ENCODE data around the gene SLC9A9.
"Not testable (repeated sequence)": the region's sequence is repeated elsewhere in the genome, so short reads cannot be mapped to it uniquely, and the experiment has no call there.

Gene SLC9A9

DNA sequence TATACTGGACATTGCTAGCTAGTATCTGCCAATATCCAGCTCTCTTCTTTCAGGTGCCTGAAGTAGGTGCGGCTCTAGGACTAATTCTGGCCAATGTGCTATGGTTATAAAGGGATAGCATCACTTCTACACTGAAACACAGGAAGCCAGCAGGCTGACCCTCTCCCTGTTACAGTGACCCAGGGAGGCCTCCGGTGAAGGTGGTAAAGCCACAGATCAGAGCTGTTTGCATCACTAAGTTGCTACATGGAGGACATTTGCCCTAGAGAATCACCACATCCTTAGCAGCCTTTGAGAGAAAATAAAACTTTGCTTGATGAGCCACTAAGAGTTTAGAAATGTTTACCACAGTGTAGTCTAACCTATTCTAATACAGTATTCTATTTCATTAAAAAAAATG, 567.3 kb downstream of the SLC9A9 start:
- no peak for DNase-seq (ENCODE audit: low read depth)

DNA sequence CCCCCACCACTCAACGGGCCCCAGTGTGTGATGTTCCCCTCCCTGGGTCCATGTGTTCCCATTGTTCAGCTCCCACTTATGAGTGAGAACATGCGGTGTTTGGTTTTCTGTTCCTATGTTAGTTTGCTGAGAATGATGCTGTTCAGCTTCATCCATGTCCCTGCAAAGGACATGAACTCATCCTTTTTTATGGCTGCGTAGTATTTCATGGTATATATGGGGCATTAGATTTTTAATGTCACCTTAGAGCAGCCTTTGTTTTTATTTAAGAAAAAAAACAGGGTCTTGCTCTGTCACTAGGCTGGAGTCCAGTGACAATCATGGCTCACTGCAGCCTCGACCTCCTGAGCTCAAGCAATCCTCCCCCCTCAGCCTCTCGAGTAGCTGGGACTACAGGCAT, 568.7 kb downstream of the SLC9A9 start:
- DNase-seq (ENCODE audit: low read depth): not testable (repeated sequence)

DNA sequence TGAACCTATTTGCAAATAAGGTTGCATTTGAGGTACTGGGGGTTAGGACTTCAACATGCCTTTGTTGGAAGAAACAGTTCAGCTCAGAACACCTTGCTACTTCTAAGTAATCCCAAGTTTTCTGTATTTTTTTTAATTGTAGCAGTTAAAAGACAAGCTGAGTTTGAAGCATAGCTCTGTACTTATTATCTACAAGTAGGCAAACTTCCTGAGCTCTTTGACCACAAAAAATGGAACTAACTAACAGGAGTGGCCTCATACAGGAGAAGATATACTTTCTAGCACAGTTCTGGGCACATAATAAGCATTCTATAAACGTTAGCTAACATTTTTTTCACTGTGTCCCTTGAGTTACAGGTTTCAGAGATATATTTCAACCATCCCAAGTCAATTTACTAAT, 569.5 kb downstream of the SLC9A9 start:
- DNase-seq (ENCODE audit: low read depth): no peak

DNA sequence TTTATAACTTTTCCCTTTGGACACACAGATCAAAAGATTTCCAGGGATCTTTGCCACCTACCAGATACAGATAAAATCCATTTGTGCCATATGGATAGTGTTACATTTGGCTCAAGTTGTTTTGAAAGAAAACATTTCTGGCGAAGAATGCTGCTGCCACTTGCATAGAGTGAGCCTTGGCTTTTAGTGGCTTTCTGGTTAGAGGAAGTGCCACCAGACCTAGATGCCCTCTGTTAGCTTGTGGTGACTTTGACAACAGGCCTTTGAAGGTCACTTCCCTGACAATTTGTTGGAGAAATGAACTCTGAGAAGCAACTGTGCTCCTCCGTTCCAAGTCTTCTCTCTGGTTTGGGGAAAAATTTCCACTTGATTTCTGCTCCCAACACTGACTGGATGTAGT, 570.7 kb downstream of the SLC9A9 start:
- DNase-seq (ENCODE audit: low read depth): no peak

- no peak for DNase-seq (ENCODE audit: low read depth)
Measured at GRCh38 chr3:143276592-143276991, 571.7 kb downstream of the SLC9A9 start.

GRCh38 chr3:143273975-143274690, 574.1 kb downstream of the SLC9A9 start:
- DNase-seq (ENCODE audit: low read depth): no peak

- no peak for DNase-seq (ENCODE audit: low read depth)
Measured at GRCh38 chr3:143271136-143271535, 577.1 kb downstream of the SLC9A9 start.

DNA sequence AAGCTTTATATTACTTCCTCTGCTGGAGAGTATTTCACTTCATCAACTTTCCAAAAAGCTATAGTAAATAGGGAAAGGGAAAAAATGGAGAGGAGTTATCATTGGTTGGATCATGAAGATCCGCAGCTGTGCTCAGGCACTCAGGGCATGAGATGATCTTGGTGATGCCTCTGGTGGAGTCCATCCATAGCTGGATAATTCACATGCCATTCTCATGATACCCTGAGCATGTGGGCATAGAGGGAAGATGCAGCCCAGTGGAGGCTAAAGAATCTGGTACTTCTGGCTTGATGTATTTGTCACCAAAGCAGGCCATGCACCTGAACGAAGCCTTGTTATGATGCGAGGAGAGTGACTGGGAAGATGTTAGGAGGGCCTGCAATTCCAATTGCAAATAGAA, 578.5 kb downstream of the SLC9A9 start:
- no peak for DNase-seq (ENCODE audit: low read depth)

DNA sequence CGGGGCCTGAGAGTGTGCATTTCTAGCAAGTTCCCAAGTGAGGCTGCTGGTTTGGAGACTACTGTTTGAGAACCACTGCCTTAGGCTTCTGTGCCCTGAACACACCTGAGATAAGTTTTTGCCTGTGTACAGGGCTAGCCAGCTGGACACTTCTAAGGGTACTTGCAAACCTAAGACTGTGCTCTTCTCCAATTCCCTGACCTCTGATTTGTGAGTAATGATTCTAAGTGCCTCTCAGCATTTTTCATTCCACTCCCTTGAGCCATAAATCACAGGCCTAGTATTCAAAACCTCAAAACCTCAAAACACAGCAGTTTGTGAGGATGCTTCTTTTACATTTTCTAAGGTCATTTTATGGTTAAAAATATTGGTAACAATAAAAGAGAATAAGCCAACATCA, 580.3 kb downstream of the SLC9A9 start:
- DNase-seq (ENCODE audit: low read depth): no peak

DNA sequence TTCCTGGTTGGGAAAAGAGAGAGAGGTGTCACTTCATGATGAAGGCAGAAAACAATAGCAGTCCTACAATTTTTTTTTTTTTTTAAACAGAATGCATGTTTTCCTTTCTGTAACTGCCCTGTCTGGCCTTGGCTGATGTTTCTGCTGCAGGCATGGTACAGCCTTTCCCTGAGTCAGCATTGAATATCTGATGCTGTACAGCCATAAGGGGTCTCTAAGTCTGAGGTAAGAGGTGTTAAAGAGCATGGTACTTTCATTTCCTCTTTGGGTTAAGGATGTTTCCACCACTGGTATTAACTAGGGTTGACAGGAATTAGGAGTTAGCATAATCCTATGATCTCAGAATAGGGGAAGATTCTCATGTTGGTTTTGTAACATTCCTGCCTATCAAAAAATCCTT, 581.3 kb downstream of the SLC9A9 start:
- DNase-seq (ENCODE audit: low read depth): no peak

DNA sequence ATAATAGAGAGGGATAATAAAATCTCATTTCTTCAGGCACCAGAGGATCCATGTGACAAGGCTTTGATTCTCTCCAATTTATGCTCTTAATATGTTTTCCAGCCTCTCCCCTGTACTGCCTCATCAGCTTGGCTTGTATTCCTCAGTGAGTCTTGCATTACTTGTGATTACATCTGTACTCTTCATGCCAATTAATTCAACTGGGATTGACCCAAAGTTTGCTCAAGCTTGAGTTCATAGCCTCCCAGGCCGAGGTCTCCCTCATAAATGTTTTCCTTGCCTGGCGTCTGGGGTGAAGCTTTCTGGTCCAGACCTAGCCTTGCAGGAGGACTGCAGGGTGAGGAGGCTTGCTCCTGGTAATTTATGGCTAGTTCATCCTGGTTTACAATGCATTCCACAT, 581.8 kb downstream of the SLC9A9 start:
- DNase-seq (ENCODE audit: low read depth): no peak

- no peak for DNase-seq (ENCODE audit: low read depth)
Measured at GRCh38 chr3:143265501-143266070, 582.7 kb downstream of the SLC9A9 start.

GRCh38 chr3:143263852-143264513, 584.3 kb downstream of the SLC9A9 start:
- DNase-seq (ENCODE audit: low read depth): no peak

GRCh38 chr3:143261848-143262247, 586.4 kb downstream of the SLC9A9 start:
- DNase-seq (ENCODE audit: low read depth): no peak

DNA sequence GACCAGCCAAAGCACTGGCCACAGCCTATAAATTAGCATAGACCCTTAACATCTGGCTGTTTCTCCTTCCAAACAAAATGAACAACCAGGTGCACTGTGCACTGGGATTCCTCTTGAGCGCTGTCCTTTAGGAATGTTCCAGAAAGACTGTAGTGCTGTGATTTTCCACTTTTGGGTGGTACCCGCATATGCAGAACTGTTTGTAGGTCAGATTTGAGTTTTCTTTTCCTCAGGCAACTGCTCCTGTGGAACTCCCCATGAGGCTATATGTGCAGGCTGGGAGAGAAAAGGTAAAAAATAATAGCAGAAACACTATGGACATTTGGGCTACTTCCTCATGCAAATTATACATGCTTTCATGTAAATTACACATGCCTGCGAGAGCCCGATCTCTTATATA, 589.6 kb downstream of the SLC9A9 start:
- no peak for DNase-seq (ENCODE audit: low read depth)

GRCh38 chr3:143256416-143256815, 591.9 kb downstream of the SLC9A9 start:
- no peak for DNase-seq (ENCODE audit: low read depth)

- no peak for DNase-seq (ENCODE audit: low read depth)
Measured at GRCh38 chr3:143255739-143256138, 592.5 kb downstream of the SLC9A9 start.

- no peak for DNase-seq (ENCODE audit: low read depth)
Measured at GRCh38 chr3:143252931-143253330, 595.3 kb downstream of the SLC9A9 start.

DNA sequence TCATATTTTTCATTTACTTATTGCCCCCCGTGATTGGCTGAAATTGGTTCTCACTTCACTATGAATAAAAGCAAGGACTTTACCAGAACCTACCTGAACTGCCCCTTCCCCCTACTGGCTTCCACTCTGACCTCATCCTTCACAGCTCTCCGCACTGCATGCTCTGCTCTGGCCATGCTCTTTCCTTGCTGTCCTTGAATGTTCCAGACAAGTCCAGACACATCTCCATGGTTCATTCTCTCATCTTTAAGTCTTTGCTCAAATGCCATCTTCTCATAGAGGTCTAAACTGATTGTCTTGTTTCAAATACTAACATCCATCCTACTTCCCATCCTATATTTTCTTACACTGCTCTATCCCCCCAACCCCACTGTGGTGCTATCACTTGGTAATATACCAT, 599.3 kb downstream of the SLC9A9 start:
- DNase-seq (ENCODE audit: low read depth): no peak

- no peak for DNase-seq (ENCODE audit: low read depth)
Measured at GRCh38 chr3:143247073-143247472, 601.2 kb downstream of the SLC9A9 start.

DNA sequence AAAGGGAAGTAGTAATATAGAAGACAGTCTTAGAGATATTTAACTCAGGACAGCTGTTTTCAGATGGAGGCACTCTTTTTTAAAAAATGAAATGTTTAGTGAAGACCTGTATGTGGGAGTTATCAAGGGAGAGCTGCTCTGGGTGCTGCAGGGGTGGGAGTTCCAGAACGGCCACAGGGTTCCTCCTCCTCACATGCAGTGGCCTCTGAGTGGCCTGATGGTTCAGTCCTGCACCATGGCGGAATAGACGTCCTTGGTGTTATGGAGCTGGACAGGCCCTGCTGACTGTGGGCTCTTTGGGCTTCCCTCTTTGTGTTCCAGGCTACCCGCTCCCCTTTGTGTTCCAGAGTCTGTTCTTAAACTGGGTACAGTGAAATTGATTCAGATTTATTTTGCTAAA, 602.6 kb downstream of the SLC9A9 start:
- no peak for DNase-seq (ENCODE audit: low read depth)

GRCh38 chr3:143244516-143245063, 603.7 kb downstream of the SLC9A9 start:
- no peak for DNase-seq (ENCODE audit: low read depth)

DNA sequence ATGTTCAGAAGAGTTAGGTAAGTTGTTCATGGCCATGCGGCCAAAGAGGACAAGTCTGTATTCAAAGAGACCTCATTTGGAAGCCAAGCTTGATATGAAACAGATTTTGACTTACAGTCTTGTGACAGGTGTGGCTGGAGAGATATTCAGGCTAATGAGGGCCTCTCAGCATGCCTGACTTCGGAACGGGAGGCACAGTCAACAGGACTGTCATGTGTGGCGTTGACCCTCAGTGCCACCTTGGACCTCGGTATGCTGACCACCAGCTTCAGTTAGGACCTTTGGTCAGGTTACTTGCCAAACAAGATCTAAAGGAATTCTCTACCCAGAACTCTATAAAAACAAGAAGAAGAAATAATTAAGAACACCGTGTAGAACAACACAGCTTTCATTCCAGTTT, 604.6 kb downstream of the SLC9A9 start:
- DNase-seq (ENCODE audit: low read depth): no peak

Measured in T-helper 22 cell (primary cell).